COLO668 (cell line): ENCODE measurements around the gene DBNDD1.

Experiments
- DNase-seq: peaks from one replicate; lab custom pipeline; 2025; ENCODE audit not compliant: unreplicated experiment; lab: John Stamatoyannopoulos, UW

Gene DBNDD1

DNA sequence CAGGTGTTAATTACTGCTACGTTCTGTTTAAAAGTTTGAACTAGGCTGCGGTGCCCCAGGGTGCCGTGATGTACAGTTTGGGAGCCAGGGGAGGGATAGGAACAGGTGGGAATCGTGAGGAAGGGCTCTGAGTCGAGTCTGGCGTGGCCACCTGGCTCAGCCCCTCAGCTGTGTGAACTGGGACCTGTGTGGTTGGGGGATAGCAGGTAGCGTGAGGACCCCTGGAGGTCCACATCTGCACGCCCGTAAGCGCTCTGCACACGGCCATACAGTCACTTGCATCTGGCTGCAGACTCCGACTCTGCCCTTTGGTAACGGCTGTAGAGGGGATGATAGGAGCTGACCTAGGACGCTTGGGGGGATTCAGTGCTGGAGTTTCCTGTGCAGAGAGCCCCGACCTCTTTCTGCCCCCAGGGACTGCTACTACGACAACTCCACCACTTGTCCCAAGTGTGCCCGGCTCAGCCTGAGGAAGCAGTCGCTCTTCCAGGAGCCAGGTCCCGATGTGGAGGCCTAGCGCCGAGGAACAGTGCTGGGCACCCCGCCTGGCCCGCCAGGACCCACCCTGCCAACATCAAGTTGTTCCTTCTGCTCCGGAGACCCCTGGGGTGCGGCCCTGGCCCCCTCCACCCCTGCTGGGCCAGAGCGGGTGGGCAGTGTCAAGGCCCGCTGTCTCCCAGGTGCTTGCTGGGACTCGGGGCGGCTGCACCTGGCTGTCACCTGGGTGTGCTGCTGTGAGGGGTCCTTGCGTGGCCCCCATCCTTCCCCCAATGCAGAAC lies 53.6 kb downstream of the DBNDD1 start:
- no peak for DNase-seq

GRCh38 chr16:89964201-89964600 lies 55.1 kb downstream of the DBNDD1 start:
- DNase-seq = no peak

- no peak for DNase-seq
These were observed 56.3 kb downstream of the DBNDD1 start for GRCh38 chr16:89962754-89963498.

DNA sequence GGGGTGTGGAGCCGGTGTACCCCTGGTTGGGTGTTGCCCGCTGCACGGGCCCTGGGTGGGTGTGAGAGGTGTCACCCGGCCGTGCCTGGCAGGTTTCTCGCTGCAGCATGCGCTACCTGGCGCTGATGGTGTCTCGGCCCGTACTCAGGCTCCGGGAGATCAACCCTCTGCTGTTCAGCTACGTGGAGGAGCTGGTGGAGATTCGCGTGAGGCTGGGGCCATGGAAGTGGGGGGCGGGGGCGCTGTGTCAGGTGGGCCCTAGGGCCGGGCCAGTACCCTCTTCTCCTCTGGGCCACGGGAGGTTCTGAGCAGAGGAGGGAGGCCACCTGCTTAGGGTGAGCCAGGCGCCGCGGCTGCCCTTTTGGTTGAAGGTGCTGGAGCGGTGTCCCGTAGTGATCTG lies 57.3 kb downstream of the DBNDD1 start:
- no peak for DNase-seq

DNA sequence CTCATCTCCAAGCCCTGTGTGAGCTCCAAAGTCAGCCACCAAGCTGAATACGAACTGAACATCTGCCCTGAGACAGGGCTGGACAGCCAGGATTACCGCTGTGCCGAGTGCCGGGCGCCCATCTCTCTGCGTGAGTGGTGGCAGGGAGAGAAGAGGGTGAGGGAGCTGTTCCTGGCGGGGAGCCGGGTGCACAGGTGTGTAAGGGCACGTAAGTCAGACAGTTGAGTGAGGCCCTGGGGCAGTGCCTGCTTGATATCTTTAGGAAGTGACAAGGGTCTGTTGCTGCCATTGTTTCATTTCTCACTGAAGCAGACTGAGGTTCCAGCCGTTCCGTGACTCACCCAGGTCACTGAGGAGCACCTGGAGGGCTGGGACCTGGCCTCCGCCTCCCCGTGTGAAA lies 58.3 kb downstream of the DBNDD1 start:
- no peak for DNase-seq

GRCh38 chr16:89958596-89958995 lies 60.7 kb downstream of the DBNDD1 start:
- DNase-seq = no peak

DNA sequence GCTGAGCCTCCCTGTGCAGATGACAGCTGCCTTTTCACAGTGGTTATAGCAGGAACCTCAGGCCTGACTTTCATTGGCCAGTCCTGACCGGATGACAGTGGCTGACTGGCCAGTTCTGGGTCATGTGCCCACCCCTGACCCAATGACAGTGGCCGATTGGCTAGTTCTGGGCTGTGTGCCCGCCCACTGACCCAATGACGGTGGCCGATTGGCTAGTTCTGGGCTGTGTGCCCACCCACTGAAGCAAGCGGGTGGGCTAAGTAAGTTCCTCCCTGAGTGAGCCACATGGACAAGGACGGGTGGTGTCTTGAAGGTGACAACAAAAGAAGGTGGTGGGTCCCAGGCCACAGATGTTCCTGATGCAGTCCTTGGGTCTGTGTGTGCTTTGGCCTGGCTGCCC lies 61.2 kb downstream of the DBNDD1 start:
- DNase-seq = no peak

DNA sequence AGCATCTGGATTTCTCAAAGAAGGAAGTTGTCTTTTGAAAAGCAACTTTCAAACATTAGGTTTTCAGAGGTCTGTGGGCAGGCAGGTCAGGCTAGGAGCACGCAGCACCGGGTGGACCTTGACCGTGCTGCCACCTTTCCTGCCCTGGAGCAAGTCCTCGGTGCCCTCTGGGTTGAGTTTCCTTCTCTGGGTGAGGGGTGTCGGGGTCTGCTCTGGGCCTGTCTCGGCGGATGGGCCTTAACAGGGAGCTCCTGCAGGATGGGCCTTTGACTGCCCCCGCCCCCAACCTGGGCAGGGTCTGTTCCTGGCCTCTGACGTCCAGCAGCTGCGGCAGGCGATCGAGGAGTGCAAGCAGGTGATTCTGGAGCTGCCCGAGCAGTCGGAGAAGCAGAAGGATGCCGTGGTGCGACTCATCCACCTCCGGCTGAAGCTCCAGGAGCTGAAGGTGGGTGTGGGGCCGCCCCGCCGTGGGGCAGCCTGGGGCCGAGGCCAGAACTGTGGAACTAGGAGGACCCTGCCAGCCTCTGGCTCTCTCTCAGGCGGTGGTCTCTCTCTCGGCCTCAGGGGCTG lies 62.0 kb downstream of the DBNDD1 start:
- no peak for DNase-seq

GRCh38 chr16:89956505-89957215 lies 62.6 kb downstream of the DBNDD1 start:
- DNase-seq = no peak

GRCh38 chr16:89955001-89955685 lies 64.1 kb downstream of the DBNDD1 start:
- no peak for DNase-seq
